Smooth muscle cell (in vitro differentiated cells): ENCODE measurements around the gene ACSL1. TPM values are rescaled to one million over a fixed set of nuclear protein-coding genes. Genes with fewer than 3 reads are reported as not detected.
A peak's percentile ranks its signal among the peaks of the same experiment; 100 is the strongest.
"Not testable (repeated sequence)": the region's sequence is repeated elsewhere in the genome, so short reads cannot be mapped to it uniquely, and the experiment has no call there.

ENCODE experiments used
- DNase-seq: peaks from one replicate; lab custom pipeline; 2025; ENCODE audit not compliant: unreplicated experiment; lab: John Stamatoyannopoulos, UW
- H2AFZ ChIP-seq: fragments of 200-600 bp; sonication (generic); 2 replicates; pipeline ENCODE4 v1.6.0; 2016; ENCODE audit warnings: antibody characterized with exemption, low read depth, mild to moderate bottlenecking
- H3F3A ChIP-seq: fragments of 200-600 bp; sonication (generic); 2 replicates; pipeline ENCODE4 v1.6.0; 2017; ENCODE audit warnings: antibody characterized with exemption, low read depth
- H3K27ac ChIP-seq: fragments of 200-600 bp; sonication (generic); 2 replicates; pipeline ENCODE4 v1.5.1; 2016; ENCODE audit warnings: low read depth, mild to moderate bottlenecking
- H3K27me3 ChIP-seq: fragments of 200-600 bp; sonication (generic); 2 replicates; pipeline ENCODE4 v1.6.1; 2016; ENCODE audit warnings: low read depth, mild to moderate bottlenecking
- H3K36me3 ChIP-seq: fragments of 200-600 bp; sonication (generic); 2 replicates; pipeline ENCODE4 v1.5.1; 2016; ENCODE audit warnings: low read depth
- H3K4me1 ChIP-seq: fragments of 200-600 bp; sonication (generic); 2 replicates; pipeline ENCODE4 v1.5.1; 2016; ENCODE audit warnings: low read depth
- H3K4me2 ChIP-seq: fragments of 200-600 bp; sonication (generic); 2 replicates; pipeline ENCODE4 v1.6.0; 2016; ENCODE audit warnings: mild to moderate bottlenecking
- H3K4me3 ChIP-seq: fragments of 200-600 bp; sonication (generic); 2 replicates; pipeline ENCODE4 v1.5.1; 2016; ENCODE audit warnings: mild to moderate bottlenecking
- H3K79me2 ChIP-seq: fragments of 200-600 bp; sonication (generic); 2 replicates; pipeline ENCODE4 v1.6.0; 2016; ENCODE audit warnings: low read depth, mild to moderate bottlenecking
- H3K9ac ChIP-seq: fragments of 200-600 bp; sonication (generic); 2 replicates; pipeline ENCODE4 v1.6.0; 2016; ENCODE audit warnings: low read depth
- H3K9me3 ChIP-seq: fragments of 200-600 bp; sonication (generic); replicated peaks from 2 replicates; pipeline ENCODE4 v1.5.1; 2016; ENCODE audit warnings: low read depth
- H4K20me1 ChIP-seq: fragments of 200-600 bp; sonication (generic); 2 replicates; pipeline ENCODE4 v1.6.0; 2016; ENCODE audit warnings: low read depth
- WGBS: methylation state at CpG from one replicate; pipeline ENCODE4 v1.1.7; 2016; ENCODE audit warnings: low lambda C conversion rate; 5-methylcytosine and 5-hydroxymethylcytosine counted together
- polyA plus RNA-seq: library from polyadenylated mRNA; unstranded; fragments of >200 nt; fragmentation: Nextera tagmentation; extraction: Ambion mirVana; gene quantifications from 2 replicates; pipeline ENCODE4 v1.2.1, GENCODE V29; 2016
- total RNA-seq: library from RNA; depleted of rRNA; stranded (reverse); fragments of >200 nt; gene quantifications from 2 replicates; pipeline ENCODE4 v1.2.3, GENCODE V29; 2014
- TF ChIP-seq, protein P1 (sequence below): fragments of 200-600 bp; sonication (generic); IDR thresholded peaks from 2 replicates; pipeline ENCODE4 v1.5.1; 2017; ENCODE audit warnings: borderline replicate concordance, mild to moderate bottlenecking, antibody characterized with exemption; ENCODE audit not compliant: insufficient read depth, poor library complexity, severe bottlenecking

ACSL1 gene
- total and polyA plus RNA-seq, 2 experiments from 2014 or later: 13.8 to 24.5 TPM

- H4K20me1 ChIP-seq: no peaks in the 10 kb centered on the region
- no peaks in the 10 kb centered on the region for H3K79me2 ChIP-seq
- peak overlapping the region; percentile 63 for H3K4me2 ChIP-seq
- H3K4me3 ChIP-seq: no peak overlapping the region
- WGBS: 100% methylated on average over 1 of the region's 1 CpG
- H2AFZ ChIP-seq: no peak overlapping the region
- DNase-seq: no peak
- no peaks in the 10 kb centered on the region for H3F3A ChIP-seq
- TF ChIP-seq, protein P1, sequence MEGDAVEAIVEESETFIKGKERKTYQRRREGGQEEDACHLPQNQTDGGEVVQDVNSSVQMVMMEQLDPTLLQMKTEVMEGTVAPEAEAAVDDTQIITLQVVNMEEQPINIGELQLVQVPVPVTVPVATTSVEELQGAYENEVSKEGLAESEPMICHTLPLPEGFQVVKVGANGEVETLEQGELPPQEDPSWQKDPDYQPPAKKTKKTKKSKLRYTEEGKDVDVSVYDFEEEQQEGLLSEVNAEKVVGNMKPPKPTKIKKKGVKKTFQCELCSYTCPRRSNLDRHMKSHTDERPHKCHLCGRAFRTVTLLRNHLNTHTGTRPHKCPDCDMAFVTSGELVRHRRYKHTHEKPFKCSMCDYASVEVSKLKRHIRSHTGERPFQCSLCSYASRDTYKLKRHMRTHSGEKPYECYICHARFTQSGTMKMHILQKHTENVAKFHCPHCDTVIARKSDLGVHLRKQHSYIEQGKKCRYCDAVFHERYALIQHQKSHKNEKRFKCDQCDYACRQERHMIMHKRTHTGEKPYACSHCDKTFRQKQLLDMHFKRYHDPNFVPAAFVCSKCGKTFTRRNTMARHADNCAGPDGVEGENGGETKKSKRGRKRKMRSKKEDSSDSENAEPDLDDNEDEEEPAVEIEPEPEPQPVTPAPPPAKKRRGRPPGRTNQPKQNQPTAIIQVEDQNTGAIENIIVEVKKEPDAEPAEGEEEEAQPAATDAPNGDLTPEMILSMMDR: no peak
- no peaks in the 10 kb centered on the region for H3K9me3 ChIP-seq
- H3K9ac ChIP-seq: peak overlapping the region; percentile 74
- H3K36me3 ChIP-seq: no peaks in the 10 kb centered on the region
- H3K27ac ChIP-seq: peak overlapping the region; percentile 77
- H3K27me3 ChIP-seq: peaks cover 2% of the 10 kb centered on the region
- H3K4me1 ChIP-seq: no peaks in the 10 kb centered on the region
Measured at GRCh38 chr4:184844742-184845141, 19.0 kb upstream of the ACSL1 start.

GRCh38 chr4:184843984-184844554 lies 18.3 kb upstream of the ACSL1 start:
- Histone ChIP-seq H3K4me3 (no peak overlapping the region), H2AFZ (no peak overlapping the region), H3K4me2 (no peak overlapping the region), H3K27me3 (peaks cover 2% of the 10 kb centered on the region), H3K36me3 (no peaks in the 10 kb centered on the region), H3K9me3 (no peaks in the 10 kb centered on the region), H3K27ac (no peak overlapping the region), H3K9ac (no peak overlapping the region), H3K79me2 (no peaks in the 10 kb centered on the region), H4K20me1 (no peaks in the 10 kb centered on the region), H3K4me1 (no peaks in the 10 kb centered on the region), H3F3A (no peaks in the 10 kb centered on the region)
- DNase-seq: no peak
- TF ChIP-seq, protein P1: no peak
- WGBS: 81% methylated on average over 16 of the region's 16 CpGs

DNA sequence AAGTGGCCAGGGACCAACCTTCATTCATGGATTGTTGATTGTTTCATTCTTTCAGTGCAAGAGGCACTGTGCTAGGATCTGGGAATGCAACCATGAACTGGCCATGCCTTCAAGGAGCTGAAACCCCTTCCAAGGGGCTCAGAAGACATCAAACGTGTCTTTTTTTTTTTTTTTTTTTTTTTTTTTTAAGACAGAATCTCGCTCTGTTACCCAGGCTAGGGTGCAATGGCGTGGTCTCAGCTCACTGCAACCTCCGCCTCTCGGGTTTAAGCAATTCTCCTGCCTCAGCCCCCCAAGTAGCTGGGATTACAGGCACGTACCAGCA lies 13.3 kb upstream of the ACSL1 start:
- not testable (repeated sequence) for H3K79me2 ChIP-seq

GRCh38 chr4:184838249-184839074 lies 12.7 kb upstream of the ACSL1 start:
- no peaks in the 10 kb centered on the region for H4K20me1 ChIP-seq
- H3K27me3 ChIP-seq: no peaks in the 10 kb centered on the region
- H3K9me3 ChIP-seq: no peaks in the 10 kb centered on the region
- no peak overlapping the region for H3K4me3 ChIP-seq
- no peaks in the 10 kb centered on the region for H3F3A ChIP-seq
- TF ChIP-seq, protein P1: no peak
- H3K79me2 ChIP-seq: no peaks in the 10 kb centered on the region
- no peak for DNase-seq
- no peaks in the 10 kb centered on the region for H3K4me1 ChIP-seq
- no peak overlapping the region for H3K9ac ChIP-seq
- H3K36me3 ChIP-seq: no peaks in the 10 kb centered on the region
- H2AFZ ChIP-seq: no peak overlapping the region
- WGBS: 72% methylated on average over 11 of the region's 11 CpGs
- H3K4me2 ChIP-seq: no peak overlapping the region
- no peak overlapping the region for H3K27ac ChIP-seq

More for the DNA sequence above, 13.3 kb upstream of the ACSL1 start:
- not testable (repeated sequence) for H3K27ac ChIP-seq, H3F3A ChIP-seq, H3K9me3 ChIP-seq, H3K9ac ChIP-seq, H3K4me2 ChIP-seq, H4K20me1 ChIP-seq, H3K36me3 ChIP-seq, H3K27me3 ChIP-seq, DNase-seq, H2AFZ ChIP-seq, H3K4me1 ChIP-seq, H3K4me3 ChIP-seq
- 90% methylated on average over 6 of the region's 6 CpGs for WGBS
